ENCODE measurements around the gene RNF123. TPM values are rescaled to one million over a fixed set of nuclear protein-coding genes. Genes with fewer than 3 reads are reported as not detected.

Gene RNF123
- total and polyA plus RNA-seq, 2 experiments from 2014 or later = 14.6 to 32.5 TPM

- TF ChIP-seq EZH2 (IDR thresholded peaks at IDR 0.05; ENCODE audit: low read depth, unreplicated experiment) = no peak
- TF ChIP-seq NANOG (IDR thresholded peaks at IDR 0.05; ENCODE audit: borderline replicate concordance) = no peak
- TF ChIP-seq, protein P1, sequence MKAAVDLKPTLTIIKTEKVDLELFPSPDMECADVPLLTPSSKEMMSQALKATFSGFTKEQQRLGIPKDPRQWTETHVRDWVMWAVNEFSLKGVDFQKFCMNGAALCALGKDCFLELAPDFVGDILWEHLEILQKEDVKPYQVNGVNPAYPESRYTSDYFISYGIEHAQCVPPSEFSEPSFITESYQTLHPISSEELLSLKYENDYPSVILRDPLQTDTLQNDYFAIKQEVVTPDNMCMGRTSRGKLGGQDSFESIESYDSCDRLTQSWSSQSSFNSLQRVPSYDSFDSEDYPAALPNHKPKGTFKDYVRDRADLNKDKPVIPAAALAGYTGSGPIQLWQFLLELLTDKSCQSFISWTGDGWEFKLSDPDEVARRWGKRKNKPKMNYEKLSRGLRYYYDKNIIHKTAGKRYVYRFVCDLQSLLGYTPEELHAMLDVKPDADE (IDR thresholded peaks at IDR 0.05) = no peak
- no peak for TF ChIP-seq STAT1 (IDR thresholded peaks at IDR 0.05; ENCODE audit: unreplicated experiment)
Observed at GRCh38 chr3:49669352-49669751, 20.0 kb upstream of the RNF123 start (continued).

GRCh38 chr3:49670940-49671290 lies 18.4 kb upstream of the RNF123 start:
- H3K27me3 ChIP-seq (ENCODE audit: insufficient read depth) = no peaks in the 10 kb centered on the region
- H3K79me2 ChIP-seq (replicated peaks; ENCODE audit: insufficient read depth) = peaks cover 11% of the 10 kb centered on the region
- Mint-ChIP-seq H3K27ac (peak overlapping the region; percentile 36; the same call in 1 of the 2 replicates), H3K4me3 (no peak overlapping the region; the same call in 2 of the 3 replicates), H3K9me3 (no peaks in the 10 kb centered on the region), H3K4me1 (peaks cover 42% of the 10 kb centered on the region), H3K27me3 (ENCODE audit: insufficient read depth, low read depth, poor library complexity) (peaks cover 11% of the 10 kb centered on the region), H3K36me3 (ENCODE audit: low read depth) (peaks cover 8% of the 10 kb centered on the region)
- no peak overlapping the region for H3K4me3 ChIP-seq
- H3K4me1 ChIP-seq (ENCODE audit: insufficient read depth) = peaks cover 15% of the 10 kb centered on the region
- no peak for ATAC-seq
- H2AFZ ChIP-seq = no peak overlapping the region
- DNase-seq (ENCODE audit: low spot score) = no peak
- no peaks in the 10 kb centered on the region for H3F3A ChIP-seq (replicated peaks; ENCODE audit: low read depth)
- TF ChIP-seq ZNF114 (CRISPR knock-in tag; IDR thresholded peaks at IDR 0.05) (no peak), STAT1 (IDR thresholded peaks at IDR 0.05; ENCODE audit: unreplicated experiment) (no peak), EZH2phosphoT487 (IDR thresholded peaks at IDR 0.05; ENCODE audit: unreplicated experiment) (no peak)
- H3K36me3 ChIP-seq (ENCODE audit: insufficient read depth) = no peaks in the 10 kb centered on the region
- H4K20me1 ChIP-seq (replicated peaks; ENCODE audit: insufficient read depth) = peaks cover 14% of the 10 kb centered on the region; the same call in 1 of the 2 replicates
- peak overlapping the region; percentile 69; the same call in 1 of the 2 replicates for H3K27ac ChIP-seq (ENCODE audit: low read depth)
- no peaks in the 10 kb centered on the region for H3K9me2 ChIP-seq (ENCODE audit: insufficient read depth)
- H3K4me2 ChIP-seq = no peak overlapping the region

- H3K9me2 ChIP-seq (ENCODE audit: insufficient read depth) = no peaks in the 10 kb centered on the region
- H3K4me3 Mint-ChIP-seq = peak overlapping the region; percentile 48
- peaks cover 11% of the 10 kb centered on the region for H3K27me3 Mint-ChIP-seq (ENCODE audit: insufficient read depth, low read depth, poor library complexity)
- H3K4me1 Mint-ChIP-seq = peaks cover 37% of the 10 kb centered on the region
- H4K20me1 ChIP-seq (replicated peaks; ENCODE audit: insufficient read depth) = peaks cover 14% of the 10 kb centered on the region; the same call in 1 of the 2 replicates
- H3K79me2 ChIP-seq (replicated peaks; ENCODE audit: insufficient read depth) = peaks cover 11% of the 10 kb centered on the region
- no peak overlapping the region for H3K4me2 ChIP-seq
- ATAC-seq = peak; percentile 36
- H3K36me3 ChIP-seq (ENCODE audit: insufficient read depth) = no peaks in the 10 kb centered on the region
- H3K9me3 Mint-ChIP-seq = no peaks in the 10 kb centered on the region
- no peaks in the 10 kb centered on the region for H3F3A ChIP-seq (replicated peaks; ENCODE audit: low read depth)
- H2AFZ ChIP-seq = no peak overlapping the region
- H3K4me1 ChIP-seq (ENCODE audit: insufficient read depth) = peaks cover 15% of the 10 kb centered on the region
- peak; percentile 94 for DNase-seq (ENCODE audit: low spot score)
- no peak overlapping the region for H3K4me3 ChIP-seq
- no peaks in the 10 kb centered on the region for H3K27me3 ChIP-seq (ENCODE audit: insufficient read depth)
- peak overlapping the region; percentile 36; the same call in 1 of the 2 replicates for H3K27ac Mint-ChIP-seq
- peaks cover 15% of the 10 kb centered on the region for H3K36me3 Mint-ChIP-seq (ENCODE audit: low read depth)
- peak overlapping the region; percentile 69 for H3K27ac ChIP-seq (ENCODE audit: low read depth)
- TF ChIP-seq, protein P2, sequence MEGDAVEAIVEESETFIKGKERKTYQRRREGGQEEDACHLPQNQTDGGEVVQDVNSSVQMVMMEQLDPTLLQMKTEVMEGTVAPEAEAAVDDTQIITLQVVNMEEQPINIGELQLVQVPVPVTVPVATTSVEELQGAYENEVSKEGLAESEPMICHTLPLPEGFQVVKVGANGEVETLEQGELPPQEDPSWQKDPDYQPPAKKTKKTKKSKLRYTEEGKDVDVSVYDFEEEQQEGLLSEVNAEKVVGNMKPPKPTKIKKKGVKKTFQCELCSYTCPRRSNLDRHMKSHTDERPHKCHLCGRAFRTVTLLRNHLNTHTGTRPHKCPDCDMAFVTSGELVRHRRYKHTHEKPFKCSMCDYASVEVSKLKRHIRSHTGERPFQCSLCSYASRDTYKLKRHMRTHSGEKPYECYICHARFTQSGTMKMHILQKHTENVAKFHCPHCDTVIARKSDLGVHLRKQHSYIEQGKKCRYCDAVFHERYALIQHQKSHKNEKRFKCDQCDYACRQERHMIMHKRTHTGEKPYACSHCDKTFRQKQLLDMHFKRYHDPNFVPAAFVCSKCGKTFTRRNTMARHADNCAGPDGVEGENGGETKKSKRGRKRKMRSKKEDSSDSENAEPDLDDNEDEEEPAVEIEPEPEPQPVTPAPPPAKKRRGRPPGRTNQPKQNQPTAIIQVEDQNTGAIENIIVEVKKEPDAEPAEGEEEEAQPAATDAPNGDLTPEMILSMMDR (conservative IDR thresholded peaks at IDR 0.05; ENCODE audit: low read depth in 2 of 2) = peak; percentile 76 to 96
- TF ChIP-seq ZNF114 (CRISPR knock-in tag; IDR thresholded peaks at IDR 0.05) (no peak), NANOG (IDR thresholded peaks at IDR 0.05; ENCODE audit: borderline replicate concordance) (no peak), JUNB (IDR thresholded peaks at IDR 0.05; ENCODE audit: unreplicated experiment) (no peak)
- TF ChIP-seq, protein P3, sequence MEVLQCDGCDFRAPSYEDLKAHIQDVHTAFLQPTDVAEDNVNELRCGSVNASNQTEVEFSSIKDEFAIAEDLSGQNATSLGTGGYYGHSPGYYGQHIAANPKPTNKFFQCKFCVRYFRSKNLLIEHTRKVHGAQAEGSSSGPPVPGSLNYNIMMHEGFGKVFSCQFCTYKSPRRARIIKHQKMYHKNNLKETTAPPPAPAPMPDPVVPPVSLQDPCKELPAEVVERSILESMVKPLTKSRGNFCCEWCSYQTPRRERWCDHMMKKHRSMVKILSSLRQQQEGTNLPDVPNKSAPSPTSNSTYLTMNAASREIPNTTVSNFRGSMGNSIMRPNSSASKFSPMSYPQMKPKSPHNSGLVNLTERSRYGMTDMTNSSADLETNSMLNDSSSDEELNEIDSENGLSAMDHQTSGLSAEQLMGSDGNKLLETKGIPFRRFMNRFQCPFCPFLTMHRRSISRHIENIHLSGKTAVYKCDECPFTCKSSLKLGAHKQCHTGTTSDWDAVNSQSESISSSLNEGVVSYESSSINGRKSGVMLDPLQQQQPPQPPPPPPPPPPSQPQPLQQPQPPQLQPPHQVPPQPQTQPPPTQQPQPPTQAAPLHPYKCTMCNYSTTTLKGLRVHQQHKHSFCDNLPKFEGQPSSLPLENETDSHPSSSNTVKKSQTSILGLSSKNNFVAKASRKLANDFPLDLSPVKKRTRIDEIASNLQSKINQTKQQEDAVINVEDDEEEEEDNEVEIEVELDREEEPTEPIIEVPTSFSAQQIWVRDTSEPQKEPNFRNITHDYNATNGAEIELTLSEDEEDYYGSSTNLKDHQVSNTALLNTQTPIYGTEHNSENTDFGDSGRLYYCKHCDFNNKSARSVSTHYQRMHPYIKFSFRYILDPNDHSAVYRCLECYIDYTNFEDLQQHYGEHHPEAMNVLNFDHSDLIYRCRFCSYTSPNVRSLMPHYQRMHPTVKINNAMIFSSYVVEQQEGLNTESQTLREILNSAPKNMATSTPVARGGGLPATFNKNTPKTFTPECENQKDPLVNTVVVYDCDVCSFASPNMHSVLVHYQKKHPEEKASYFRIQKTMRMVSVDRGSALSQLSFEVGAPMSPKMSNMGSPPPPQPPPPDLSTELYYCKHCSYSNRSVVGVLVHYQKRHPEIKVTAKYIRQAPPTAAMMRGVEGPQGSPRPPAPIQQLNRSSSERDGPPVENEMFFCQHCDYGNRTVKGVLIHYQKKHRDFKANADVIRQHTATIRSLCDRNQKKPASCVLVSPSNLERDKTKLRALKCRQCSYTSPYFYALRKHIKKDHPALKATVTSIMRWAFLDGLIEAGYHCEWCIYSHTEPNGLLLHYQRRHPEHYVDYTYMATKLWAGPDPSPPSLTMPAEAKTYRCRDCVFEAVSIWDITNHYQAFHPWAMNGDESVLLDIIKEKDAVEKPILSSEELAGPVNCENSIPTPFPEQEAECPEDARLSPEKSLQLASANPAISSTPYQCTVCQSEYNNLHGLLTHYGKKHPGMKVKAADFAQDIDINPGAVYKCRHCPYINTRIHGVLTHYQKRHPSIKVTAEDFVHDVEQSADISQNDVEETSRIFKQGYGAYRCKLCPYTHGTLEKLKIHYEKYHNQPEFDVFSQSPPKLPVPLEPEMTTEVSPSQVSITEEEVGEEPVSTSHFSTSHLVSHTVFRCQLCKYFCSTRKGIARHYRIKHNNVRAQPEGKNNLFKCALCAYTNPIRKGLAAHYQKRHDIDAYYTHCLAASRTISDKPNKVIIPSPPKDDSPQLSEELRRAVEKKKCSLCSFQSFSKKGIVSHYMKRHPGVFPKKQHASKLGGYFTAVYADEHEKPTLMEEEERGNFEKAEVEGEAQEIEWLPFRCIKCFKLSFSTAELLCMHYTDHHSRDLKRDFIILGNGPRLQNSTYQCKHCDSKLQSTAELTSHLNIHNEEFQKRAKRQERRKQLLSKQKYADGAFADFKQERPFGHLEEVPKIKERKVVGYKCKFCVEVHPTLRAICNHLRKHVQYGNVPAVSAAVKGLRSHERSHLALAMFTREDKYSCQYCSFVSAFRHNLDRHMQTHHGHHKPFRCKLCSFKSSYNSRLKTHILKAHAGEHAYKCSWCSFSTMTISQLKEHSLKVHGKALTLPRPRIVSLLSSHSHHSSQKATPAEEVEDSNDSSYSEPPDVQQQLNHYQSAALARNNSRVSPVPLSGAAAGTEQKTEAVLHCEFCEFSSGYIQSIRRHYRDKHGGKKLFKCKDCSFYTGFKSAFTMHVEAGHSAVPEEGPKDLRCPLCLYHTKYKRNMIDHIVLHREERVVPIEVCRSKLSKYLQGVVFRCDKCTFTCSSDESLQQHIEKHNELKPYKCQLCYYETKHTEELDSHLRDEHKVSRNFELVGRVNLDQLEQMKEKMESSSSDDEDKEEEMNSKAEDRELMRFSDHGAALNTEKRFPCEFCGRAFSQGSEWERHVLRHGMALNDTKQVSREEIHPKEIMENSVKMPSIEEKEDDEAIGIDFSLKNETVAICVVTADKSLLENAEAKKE (CRISPR knock-in tag; IDR thresholded peaks at IDR 0.05) = 0 out of 2 replicates have a peak, but pooled peaks have one; percentile 33
Observed at GRCh38 chr3:49671291-49672288, 17.8 kb upstream of the RNF123 start.

All from GM23338 (cell line).